ENCODE results near the gene INAFM2. TPM values are rescaled to one million over a fixed set of nuclear protein-coding genes. Genes with fewer than 3 reads are reported as not detected.

INAFM2 gene
- total and polyA plus RNA-seq, 9 of the 15 experiments (the other 6 are each of a cell fraction or from before 2014, with no cell fraction given), result 11.8 to 43.1 (median 27.2) TPM

DNA sequence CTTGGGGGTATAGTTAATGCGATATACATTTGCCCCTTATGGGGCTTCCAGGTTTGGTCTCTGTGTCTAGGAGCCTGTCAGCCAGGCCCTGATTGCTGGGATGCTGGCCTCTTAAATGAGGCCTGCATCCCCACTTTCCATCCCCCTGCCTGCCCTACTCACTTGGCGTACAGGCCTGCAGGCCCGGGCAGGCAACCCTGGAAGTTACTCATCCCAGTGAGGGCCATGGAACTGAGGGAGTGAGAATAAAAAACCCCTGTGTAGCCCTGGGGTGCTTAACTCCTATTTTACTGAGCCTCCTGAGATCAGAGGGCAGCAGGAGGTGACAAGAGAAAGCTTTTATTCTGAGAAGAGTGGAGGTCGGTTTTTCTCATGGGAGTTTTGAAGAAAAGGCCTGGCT is 36.5 kb downstream of the INAFM2 start (continued):
- TF ChIP-seq, protein P1, sequence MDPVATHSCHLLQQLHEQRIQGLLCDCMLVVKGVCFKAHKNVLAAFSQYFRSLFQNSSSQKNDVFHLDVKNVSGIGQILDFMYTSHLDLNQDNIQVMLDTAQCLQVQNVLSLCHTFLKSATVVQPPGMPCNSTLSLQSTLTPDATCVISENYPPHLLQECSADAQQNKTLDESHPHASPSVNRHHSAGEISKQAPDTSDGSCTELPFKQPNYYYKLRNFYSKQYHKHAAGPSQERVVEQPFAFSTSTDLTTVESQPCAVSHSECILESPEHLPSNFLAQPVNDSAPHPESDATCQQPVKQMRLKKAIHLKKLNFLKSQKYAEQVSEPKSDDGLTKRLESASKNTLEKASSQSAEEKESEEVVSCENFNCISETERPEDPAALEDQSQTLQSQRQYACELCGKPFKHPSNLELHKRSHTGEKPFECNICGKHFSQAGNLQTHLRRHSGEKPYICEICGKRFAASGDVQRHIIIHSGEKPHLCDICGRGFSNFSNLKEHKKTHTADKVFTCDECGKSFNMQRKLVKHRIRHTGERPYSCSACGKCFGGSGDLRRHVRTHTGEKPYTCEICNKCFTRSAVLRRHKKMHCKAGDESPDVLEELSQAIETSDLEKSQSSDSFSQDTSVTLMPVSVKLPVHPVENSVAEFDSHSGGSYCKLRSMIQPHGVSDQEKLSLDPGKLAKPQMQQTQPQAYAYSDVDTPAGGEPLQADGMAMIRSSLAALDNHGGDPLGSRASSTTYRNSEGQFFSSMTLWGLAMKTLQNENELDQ (CRISPR knock-in tag; IDR thresholded peaks at IDR 0.05; ENCODE audit: borderline replicate concordance), result no peak
- TF ChIP-seq BRCA1 (IDR thresholded peaks at IDR 0.05) (no peak), BRCA1 (CRISPR knock-in tag; IDR thresholded peaks at IDR 0.05) (no peak)

DNA sequence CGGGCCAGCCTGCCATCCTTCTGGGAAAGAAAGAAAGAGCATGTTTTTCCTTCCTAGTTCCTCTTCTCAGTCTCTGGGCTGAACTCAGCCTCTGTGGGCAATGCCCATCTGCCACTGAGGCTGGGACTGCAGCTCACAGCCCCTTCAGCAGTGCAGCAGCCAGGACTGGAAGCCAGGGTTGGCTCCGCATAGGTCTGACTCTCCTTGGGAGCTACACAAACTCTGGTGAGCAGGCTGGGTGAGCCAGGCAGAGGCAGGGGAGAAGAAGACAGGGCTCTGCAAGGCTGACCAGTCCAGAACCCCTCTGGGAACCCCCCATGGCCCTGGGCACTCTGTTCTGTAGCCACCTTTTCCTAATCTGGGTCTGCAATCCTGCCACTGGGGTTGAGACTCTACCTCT is 38.1 kb downstream of the INAFM2 start:
- in situ Hi-C loops (cut with MboI) (no loop called here), intact Hi-C loops (cut with micrococcal nuclease) (no loop called here)
- POLR2A ChIA-PET, result interaction anchor here (2.2 kb wide), 1 partner anchor 10 kb away, joined by 5 read pairs; the partner anchor contains the start of gene PHGR1
- no peak for DNase-seq (ENCODE audit: extremely low read depth in 1 of 4, low spot score in 3 of 4)
- Histone ChIP-seq H3K4me2 (ENCODE audit: insufficient read depth, low read length) (no peak overlapping the region), H3K27me3 (ENCODE audit: control insufficient read depth in 2 of 2, insufficient read depth in 2 of 2, low read length in 2 of 2) (peaks cover 0 to 13% of the 10 kb centered on the region in 2 experiments; a peak in 2 of 5 replicates), H3K4me3 (no peak overlapping the region), H3K9me1 (ENCODE audit: control insufficient read depth, insufficient read depth, low read length) (no peaks in the 10 kb centered on the region), H4K20me1 (replicated peaks; ENCODE audit: control insufficient read depth, insufficient read depth, low read length) (no peaks in the 10 kb centered on the region), H3K36me3 (ENCODE audit: control insufficient read depth, insufficient read depth, low read length) (no peaks in the 10 kb centered on the region), H2AFZ (ENCODE audit: low read depth, low read length) (no peak overlapping the region), H3K4me1 (replicated peaks in 1 of 2; ENCODE audit: control insufficient read depth in 2 of 2, insufficient read depth in 2 of 2, low read length in 2 of 2) (peaks cover 5 to 26% of the 10 kb centered on the region in 2 experiments; a peak in 4 of 5 replicates), H3K9me3 (replicated peaks; ENCODE audit: control insufficient read depth, insufficient read depth, low read depth, low read length) (no peaks in the 10 kb centered on the region), H3K79me2 (ENCODE audit: control insufficient read depth, insufficient read depth, low read length) (no peaks in the 10 kb centered on the region), H3K9ac (ENCODE audit: insufficient read depth in 1 of 2, low read depth in 2 of 2, low read length in 2 of 2) (no peak overlapping the region; a peak in 1 of 4 replicates), H3K27ac (ENCODE audit: extremely low read depth, low read depth, low read length) (no peak overlapping the region)
- no peak for ATAC-seq
- no peak for FAIRE-seq
- BruUV-seq (replicated peaks), result no TSS peak
- 26% methylated on average over 2 of the region's 2 CpGs for WGBS (ENCODE audit: insufficient coverage, low coverage, missing lambda C conversion rate)
- CTCF ChIA-PET (ENCODE audit: low intra/inter-chr PET ratio), result no interaction called here
- TF ChIP-seq MCM3 (IDR thresholded peaks at IDR 0.05) (no peak), ELF2 (CRISPR knock-in tag; IDR thresholded peaks at IDR 0.05) (no peak), FOXA3 (CRISPR knock-in tag; conservative IDR thresholded peaks at IDR 0.05 in 1 of 2, IDR thresholded peaks at IDR 0.05 in 1 of 2) (no peak), SMAD3 (CRISPR knock-in tag; conservative IDR thresholded peaks at IDR 0.05) (no peak)
- TF ChIP-seq, protein P2, sequence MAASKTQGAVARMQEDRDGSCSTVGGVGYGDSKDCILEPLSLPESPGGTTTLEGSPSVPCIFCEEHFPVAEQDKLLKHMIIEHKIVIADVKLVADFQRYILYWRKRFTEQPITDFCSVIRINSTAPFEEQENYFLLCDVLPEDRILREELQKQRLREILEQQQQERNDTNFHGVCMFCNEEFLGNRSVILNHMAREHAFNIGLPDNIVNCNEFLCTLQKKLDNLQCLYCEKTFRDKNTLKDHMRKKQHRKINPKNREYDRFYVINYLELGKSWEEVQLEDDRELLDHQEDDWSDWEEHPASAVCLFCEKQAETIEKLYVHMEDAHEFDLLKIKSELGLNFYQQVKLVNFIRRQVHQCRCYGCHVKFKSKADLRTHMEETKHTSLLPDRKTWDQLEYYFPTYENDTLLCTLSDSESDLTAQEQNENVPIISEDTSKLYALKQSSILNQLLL (CRISPR knock-in tag; IDR thresholded peaks at IDR 0.05; ENCODE audit: borderline replicate concordance), result no peak
- TF ChIP-seq, protein P3, sequence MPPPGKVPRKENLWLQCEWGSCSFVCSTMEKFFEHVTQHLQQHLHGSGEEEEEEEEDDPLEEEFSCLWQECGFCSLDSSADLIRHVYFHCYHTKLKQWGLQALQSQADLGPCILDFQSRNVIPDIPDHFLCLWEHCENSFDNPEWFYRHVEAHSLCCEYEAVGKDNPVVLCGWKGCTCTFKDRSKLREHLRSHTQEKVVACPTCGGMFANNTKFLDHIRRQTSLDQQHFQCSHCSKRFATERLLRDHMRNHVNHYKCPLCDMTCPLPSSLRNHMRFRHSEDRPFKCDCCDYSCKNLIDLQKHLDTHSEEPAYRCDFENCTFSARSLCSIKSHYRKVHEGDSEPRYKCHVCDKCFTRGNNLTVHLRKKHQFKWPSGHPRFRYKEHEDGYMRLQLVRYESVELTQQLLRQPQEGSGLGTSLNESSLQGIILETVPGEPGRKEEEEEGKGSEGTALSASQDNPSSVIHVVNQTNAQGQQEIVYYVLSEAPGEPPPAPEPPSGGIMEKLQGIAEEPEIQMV (tag; conservative IDR thresholded peaks at IDR 0.05; ENCODE audit: low read depth), result no peak
- TF ChIP-seq, protein P4, sequence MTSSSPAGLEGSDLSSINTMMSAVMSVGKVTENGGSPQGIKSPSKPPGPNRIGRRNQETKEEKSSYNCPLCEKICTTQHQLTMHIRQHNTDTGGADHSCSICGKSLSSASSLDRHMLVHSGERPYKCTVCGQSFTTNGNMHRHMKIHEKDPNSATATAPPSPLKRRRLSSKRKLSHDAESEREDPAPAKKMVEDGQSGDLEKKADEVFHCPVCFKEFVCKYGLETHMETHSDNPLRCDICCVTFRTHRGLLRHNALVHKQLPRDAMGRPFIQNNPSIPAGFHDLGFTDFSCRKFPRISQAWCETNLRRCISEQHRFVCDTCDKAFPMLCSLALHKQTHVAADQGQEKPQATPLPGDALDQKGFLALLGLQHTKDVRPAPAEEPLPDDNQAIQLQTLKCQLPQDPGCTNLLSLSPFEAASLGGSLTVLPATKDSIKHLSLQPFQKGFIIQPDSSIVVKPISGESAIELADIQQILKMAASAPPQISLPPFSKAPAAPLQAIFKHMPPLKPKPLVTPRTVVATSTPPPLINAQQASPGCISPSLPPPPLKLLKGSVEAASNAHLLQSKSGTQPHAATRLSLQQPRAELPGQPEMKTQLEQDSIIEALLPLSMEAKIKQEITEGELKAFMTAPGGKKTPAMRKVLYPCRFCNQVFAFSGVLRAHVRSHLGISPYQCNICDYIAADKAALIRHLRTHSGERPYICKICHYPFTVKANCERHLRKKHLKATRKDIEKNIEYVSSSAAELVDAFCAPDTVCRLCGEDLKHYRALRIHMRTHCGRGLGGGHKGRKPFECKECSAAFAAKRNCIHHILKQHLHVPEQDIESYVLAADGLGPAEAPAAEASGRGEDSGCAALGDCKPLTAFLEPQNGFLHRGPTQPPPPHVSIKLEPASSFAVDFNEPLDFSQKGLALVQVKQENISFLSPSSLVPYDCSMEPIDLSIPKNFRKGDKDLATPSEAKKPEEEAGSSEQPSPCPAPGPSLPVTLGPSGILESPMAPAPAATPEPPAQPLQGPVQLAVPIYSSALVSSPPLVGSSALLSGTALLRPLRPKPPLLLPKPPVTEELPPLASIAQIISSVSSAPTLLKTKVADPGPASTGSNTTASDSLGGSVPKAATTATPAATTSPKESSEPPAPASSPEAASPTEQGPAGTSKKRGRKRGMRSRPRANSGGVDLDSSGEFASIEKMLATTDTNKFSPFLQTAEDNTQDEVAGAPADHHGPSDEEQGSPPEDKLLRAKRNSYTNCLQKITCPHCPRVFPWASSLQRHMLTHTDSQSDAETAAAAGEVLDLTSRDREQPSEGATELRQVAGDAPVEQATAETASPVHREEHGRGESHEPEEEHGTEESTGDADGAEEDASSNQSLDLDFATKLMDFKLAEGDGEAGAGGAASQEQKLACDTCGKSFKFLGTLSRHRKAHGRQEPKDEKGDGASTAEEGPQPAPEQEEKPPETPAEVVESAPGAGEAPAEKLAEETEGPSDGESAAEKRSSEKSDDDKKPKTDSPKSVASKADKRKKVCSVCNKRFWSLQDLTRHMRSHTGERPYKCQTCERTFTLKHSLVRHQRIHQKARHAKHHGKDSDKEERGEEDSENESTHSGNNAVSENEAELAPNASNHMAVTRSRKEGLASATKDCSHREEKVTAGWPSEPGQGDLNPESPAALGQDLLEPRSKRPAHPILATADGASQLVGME (CRISPR knock-in tag; IDR thresholded peaks at IDR 0.05), result no peak

All from K562 (cell line).